Kidney tubule cell (primary cell): ENCODE data around the gene EVX2.

Experiments used
- DNase-seq: peaks from one replicate; pipeline ENCODE4 v3.0.0-alpha.2; 2018; ENCODE audit warnings: low spot score

Gene EVX2

GRCh38 chr2:176122052-176122682 is 38.4 kb upstream of the EVX2 start:
- peak; percentile 81 for DNase-seq

DNA sequence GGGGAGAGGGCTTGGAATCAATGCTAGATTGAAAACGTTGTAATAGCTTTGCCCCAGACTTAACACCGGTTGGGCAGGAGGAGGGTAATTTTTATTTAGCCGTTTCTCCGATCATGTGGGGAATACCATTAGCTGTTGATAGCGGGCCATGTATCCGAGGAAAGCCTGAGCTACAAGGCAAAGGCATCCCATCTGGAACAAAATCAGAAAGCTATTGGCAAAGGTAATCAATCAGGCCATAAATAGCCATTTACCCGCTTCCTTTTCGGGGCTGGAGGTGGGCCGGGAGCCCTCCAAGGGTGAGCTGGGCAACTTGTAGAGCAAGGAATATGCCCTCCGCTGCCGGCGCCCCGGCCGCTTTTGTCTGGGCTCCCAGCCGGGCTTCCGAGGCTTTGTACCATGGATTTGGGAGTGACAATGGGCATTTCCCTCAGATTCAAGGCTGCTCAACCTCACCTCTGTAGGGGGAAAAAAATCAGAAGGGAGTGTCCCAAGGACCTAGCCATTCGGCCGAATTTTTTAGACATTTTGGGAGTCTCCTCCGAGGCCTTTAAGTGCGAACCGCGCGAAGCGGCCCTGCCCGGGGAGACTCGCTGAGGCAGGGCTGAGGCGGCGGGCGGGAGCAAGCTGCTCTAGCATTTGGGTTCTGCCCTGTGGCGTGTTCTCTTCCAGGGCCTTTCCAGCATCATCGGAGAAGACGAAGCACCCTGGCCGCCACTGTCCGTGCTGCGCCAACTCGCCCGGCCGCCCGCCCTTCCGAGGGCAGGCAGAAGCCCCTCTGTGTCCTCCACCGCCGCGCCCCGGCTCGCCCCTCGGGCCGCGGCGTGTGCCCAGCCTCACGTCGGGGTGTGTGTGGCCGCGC is 37.7 kb upstream of the EVX2 start:
- peak; percentile 44 for DNase-seq

DNA sequence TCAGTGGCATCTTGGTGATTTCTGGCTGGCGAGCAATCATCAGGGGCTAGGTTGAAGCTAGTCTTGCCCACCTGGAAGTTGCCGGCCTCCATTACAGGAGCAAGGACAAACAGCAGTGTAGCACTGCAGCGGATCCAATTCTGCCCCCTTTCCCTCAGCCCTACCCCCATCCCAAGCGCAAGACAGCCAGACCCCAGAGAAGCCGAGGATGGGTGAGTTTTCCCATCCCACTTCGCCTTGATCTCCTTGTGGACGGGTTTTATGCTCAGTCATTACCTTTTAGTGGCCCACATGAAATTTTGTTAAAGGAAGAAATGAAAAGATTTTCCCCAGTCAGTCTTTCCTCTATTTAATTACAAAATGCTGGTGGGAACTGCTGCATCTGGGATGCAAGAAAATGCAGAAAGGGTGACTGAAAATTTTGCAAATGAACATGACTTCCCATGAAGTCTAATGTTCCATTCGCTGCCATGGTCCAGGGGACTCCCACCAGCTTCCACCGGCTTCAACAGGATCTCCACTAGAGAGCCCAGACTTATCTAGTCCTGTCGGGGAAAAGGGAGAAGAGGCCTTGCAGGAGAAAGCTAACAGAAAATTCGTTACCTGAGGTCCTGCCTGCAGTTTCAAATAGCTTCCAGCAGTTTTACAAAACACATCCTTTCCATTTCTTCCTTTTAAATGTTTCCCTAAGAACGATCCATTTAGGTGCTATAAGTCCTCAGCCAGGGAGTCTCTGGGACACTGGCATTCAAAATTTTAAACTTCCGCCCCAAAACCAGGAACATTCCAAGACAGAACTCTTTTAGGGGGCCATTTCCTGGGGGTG is 36.8 kb upstream of the EVX2 start:
- DNase-seq, result peak; percentile 53

GRCh38 chr2:176118601-176119339 is 35.0 kb upstream of the EVX2 start:
- peak; percentile 84 for DNase-seq

DNA sequence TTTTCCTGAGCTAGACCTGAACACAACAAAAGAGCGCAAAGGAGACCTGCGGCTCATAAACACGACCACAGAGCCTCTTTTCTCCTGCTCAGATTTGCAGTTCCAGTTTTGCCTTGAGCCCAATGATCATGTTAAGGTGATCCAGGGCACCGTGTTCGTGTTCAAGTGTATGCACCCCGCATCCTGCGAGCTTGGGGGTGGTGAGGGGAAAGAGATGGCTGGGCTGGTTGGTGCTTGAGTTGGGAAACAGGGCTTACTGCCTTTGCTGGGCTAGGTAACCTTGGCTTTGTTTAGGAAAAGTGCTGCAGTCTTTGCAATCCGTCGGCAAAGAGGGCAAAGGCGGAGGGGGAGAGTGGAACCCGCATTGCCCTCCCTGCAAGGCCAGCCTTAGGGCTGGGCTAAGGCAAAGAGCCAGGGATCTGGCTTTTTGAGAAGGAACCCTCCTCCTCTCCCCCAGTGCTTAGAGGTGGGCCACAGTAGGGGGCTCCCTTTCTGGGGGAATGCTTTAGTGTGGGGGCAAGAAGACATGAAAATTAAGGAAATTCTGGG is 34.1 kb upstream of the EVX2 start:
- no peak for DNase-seq

DNA sequence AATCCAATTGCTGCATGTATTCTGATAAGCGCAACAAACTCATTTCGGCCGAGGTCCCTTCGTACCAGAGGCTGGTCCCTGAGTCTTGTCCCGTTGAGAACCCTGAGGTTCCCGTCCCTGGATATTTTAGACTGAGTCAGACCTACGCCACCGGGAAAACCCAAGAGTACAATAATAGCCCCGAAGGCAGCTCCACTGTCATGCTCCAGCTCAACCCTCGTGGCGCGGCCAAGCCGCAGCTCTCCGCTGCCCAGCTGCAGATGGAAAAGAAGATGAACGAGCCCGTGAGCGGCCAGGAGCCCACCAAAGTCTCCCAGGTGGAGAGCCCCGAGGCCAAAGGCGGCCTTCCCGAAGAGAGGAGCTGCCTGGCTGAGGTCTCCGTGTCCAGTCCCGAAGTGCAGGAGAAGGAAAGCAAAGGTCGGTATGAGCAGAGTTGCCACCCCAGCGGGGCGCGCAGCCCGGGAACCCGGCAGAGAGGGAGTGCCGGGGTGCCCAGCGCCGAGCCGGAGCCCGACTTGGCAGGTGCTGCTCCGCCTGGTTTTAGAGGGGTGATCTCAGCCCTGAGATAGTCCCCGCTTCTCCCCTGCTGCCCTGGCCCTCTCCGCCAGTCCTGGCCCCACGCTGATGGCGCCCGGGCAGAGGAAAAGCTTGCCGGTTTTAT is 33.5 kb upstream of the EVX2 start:
- DNase-seq, result peak; percentile 68

GRCh38 chr2:176115883-176116813 is 32.4 kb upstream of the EVX2 start, which contains the start of gene HOXD10:
Gene HOXD10, plus strand, starts transcription at chr2:176116778. Its CDS starts 56 bp downstream, at chr2:176116834.
- DNase-seq, result peak; percentile 93

DNA sequence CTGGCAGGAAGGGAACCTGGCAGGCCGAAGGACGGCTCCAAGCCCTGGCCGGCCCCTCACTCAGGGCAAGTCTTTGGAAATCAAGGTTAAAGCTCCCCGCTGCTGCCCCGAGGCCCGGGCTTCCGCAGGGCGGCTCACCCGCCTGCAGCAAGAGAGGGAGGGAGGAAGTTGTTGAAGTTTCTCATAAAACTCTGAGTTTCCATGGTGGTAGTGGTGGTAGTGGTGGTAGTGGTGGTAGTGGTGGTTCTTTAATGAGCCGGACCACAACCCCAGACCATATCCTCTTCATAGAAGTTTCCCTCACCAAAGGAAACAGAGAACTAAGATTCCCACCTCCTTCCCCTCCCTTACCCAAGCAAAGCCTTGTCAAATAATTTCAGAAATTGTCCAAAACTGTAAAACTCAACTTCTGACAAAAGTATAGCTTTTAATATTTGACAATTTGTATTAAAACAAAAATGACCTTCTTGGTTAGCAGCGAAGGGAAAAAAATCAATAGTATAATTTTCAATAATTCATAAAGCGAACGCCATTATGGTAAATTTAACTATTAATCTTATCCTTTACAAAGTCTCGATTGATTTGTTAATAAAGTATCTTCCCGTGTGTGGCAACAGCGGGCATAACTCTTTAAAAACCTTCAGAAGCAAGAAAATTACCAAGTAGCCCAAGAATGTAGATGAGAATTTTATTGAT is 31.3 kb upstream of the EVX2 start:
- no peak for DNase-seq

GRCh38 chr2:176114120-176114929 is 30.6 kb upstream of the EVX2 start:
- DNase-seq, result peak; percentile 58

GRCh38 chr2:176112375-176113302 is 28.9 kb upstream of the EVX2 start:
- DNase-seq, result no peak

DNA sequence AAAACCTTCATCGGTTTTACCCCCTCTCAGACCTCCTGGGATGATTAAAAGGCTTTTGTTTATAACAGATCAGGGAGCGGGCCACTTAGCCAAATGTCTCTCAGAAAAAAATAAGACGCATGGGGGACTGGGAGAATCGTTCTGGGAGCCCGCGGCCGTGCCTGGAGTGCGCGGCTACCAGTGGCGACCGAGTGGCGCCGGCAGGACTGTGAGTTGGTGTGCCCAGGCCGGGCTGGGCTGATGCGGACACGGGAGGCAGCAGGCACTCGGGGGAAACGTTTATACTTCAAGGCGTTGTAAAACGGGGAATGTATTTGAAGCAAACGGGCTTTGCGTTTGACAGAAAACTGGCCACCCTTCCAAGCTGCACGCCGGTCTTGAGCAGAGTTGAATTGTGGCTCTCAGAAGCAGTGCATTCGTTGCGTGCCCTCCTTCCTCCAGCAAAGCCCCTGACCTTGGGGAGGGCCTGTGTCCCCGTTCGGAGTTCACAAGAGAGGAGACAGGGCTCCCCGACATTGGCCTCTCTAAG is 28.1 kb upstream of the EVX2 start:
- no peak for DNase-seq

DNA sequence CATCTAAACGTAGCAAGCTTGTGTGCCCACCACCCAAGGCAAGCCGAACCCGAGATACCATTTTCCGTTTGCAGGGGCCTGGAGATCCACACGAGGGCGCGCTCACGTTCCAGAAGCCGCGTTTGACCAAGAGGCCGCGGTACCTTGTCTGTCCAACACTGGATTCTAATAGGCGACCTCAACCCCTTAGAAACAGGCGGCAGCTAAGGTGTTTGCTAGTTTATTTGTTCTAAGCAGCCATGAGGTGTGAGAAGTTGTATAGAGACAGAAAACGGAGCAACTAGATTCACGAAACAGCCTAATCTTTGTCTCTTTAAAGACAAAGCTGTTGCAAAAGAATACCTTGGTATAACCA is 27.5 kb upstream of the EVX2 start:
- DNase-seq, result peak; percentile 81

DNA sequence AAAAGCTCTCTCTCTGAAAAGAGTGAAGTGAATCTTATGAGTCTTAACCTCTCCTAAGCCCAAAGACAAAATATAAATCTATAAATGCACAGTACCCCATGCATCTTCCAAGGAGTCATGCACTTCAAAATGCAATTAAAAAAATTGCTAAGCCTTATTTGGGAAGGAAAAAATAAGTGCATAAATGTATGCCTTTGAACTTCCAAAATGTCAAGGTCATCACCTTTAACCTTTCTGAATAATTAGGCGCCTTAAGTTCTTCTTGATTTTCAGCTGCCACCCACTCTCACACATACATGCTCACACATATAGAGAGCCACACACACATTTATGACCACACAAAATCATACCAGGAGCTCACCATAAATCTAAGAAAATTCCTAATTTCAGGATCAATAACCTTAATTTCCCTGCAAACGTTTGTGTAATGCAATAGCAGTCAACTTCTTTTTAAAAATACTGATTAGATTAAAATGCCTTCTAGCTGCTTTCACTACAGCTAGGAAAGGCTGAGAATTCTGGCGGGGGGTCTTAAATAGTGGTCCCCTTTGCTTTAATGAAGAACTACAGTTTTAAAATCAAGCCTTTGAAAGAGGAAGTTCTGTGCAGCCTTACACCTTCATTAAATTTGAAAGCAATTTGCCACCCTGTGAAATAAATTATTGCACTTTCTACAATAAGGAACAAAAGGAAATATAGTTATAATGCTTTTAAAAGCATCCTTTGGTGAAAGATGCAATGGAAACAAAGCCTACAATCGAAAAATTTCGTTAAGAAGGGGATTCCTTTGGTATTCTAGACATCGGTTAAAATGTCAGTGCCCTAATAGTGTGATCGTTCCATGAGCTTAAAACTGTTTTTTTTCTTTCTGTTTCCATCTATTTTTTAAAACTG is 26.9 kb upstream of the EVX2 start:
- DNase-seq, result no peak

DNA sequence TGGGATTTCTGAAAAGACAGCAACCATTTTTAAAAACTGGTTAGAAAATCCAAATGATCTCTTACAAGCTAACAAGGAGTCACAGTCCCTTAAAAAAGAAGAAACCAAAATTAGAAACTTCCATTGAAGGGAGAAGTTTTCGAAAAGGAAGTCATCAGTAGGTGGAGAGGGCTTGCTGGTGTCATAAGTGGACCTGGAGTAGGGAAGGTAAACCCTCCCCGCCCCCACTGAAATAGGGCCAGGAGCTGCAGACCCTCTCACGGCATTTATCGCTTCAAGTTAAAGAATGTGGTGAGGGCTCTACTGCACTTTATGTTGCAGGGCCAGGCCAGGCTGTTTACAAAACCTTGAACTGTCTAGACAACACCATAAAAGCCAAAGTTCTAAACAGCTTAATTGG is 26.2 kb upstream of the EVX2 start:
- DNase-seq, result no peak

DNA sequence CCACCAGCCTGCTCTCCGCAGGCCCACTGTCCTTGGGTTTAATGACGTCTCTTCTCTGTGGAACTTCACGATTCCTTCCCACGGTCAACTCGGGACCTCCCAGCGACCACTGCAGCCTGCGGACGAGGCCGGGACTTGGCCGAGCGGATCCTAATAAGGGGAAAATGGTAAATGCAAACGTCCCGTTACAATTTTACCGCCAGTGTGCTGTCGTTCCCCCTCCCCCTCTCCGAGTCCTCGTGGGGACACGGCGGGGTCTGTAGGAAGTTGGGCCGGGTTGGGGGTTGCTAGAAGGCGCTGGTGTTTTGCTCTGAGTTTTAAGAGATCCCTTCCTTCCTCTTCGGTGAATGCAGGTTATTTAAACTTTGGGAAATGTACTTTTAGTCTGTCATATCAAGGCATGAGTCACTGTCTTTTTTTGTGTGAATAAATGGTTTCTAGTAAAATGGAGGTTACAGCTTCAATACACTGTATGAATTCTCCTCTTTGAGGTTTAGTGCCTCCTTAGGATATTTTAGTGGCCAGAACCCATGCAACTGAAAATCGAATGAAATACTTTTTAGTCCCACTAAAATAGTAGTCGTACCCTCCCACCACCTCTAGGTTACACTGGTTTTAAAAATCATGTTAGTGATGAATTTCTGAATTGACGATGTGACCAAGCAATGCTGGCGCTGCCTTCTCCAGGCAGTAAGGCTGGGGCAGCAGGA is 25.6 kb upstream of the EVX2 start:
- DNase-seq, result no peak
